HG02852 (cell line): ENCODE data around the gene KPNA2.
"Not testable (repeated sequence)": the region's sequence is repeated elsewhere in the genome, so short reads cannot be mapped to it uniquely, and the experiment has no call there.

ENCODE experiments used
- ATAC-seq: cut with Tn5 transposase; IDR thresholded peaks from one replicate; pipeline ENCODE4 v1.9.1; 2021; ENCODE audit warnings: mild to moderate bottlenecking, moderate library complexity; ENCODE audit not compliant: unreplicated experiment

Gene KPNA2

GRCh38 chr17:68019675-68020408 lies 15.7 kb upstream of the KPNA2 start:
- peak; percentile 90 for ATAC-seq

- no peak for ATAC-seq
Measured at GRCh38 chr17:68020409-68020756, 15.2 kb upstream of the KPNA2 start.

- ATAC-seq, result not testable (repeated sequence)
Measured at GRCh38 chr17:68020791-68021190, 14.7 kb upstream of the KPNA2 start.

- no peak for ATAC-seq
Measured at GRCh38 chr17:68021963-68022362, 13.6 kb upstream of the KPNA2 start.

GRCh38 chr17:68022547-68022946 lies 13.0 kb upstream of the KPNA2 start:
- not testable (repeated sequence) for ATAC-seq

- ATAC-seq, result no peak
Measured at GRCh38 chr17:68029512-68030215, 5.9 kb upstream of the KPNA2 start.

GRCh38 chr17:68033636-68034451 lies 1.7 kb upstream of the KPNA2 start:
- ATAC-seq, result no peak

GRCh38 chr17:68034452-68034776 lies 1.1 kb upstream of the KPNA2 start:
- no peak for ATAC-seq

GRCh38 chr17:68035131-68035522 lies 408 bp upstream of the KPNA2 start:
- ATAC-seq, result peak; percentile 90

- no peak for ATAC-seq
Measured at GRCh38 chr17:68036304-68037147, 991 bp downstream of the KPNA2 start.

GRCh38 chr17:68047153-68047846 lies 11.8 kb downstream of the KPNA2 start:
- no peak for ATAC-seq

- ATAC-seq, result not testable (repeated sequence)
Measured at GRCh38 chr17:68047890-68048542, 12.5 kb downstream of the KPNA2 start.

GRCh38 chr17:68048996-68049395 lies 13.5 kb downstream of the KPNA2 start:
- no peak for ATAC-seq

- not testable (repeated sequence) for ATAC-seq
Measured at GRCh38 chr17:68049812-68050437, 14.4 kb downstream of the KPNA2 start.

- ATAC-seq, result not testable (repeated sequence)
Measured at GRCh38 chr17:68051321-68052312, 16.1 kb downstream of the KPNA2 start.

GRCh38 chr17:68052810-68053209 lies 17.3 kb downstream of the KPNA2 start:
- ATAC-seq, result no peak

- no peak for ATAC-seq
Measured at GRCh38 chr17:68053231-68054013, 17.9 kb downstream of the KPNA2 start.
